ENCODE measurements around the gene GRK1. TPM values are rescaled to one million over a fixed set of nuclear protein-coding genes. Genes with fewer than 3 reads are reported as not detected.
A peak's percentile ranks its signal among the peaks of the same experiment; 100 is the strongest.

GRK1 gene
- total and polyA plus RNA-seq, 2 of the 4 experiments (the other 2 are of a cell fraction): not detected

- Histone ChIP-seq H2AK9ac (replicated peaks; ENCODE audit: low read depth, low read length, poor library complexity) (peak overlapping the region; percentile 28), H3K56ac (ENCODE audit: extremely low read depth, insufficient read depth, low read length) (no peak overlapping the region), H4K5ac (ENCODE audit: low read depth, low read length) (no peak overlapping the region), H3K9me1 (ENCODE audit: insufficient read depth, low read length) (peaks cover 12% of the 10 kb centered on the region; the same call in 1 of the 2 replicates), H3K27ac (ENCODE audit: insufficient read depth, low read length) (no peak overlapping the region), H2BK120ac (ENCODE audit: low read depth, low read length) (no peak overlapping the region), H2BK15ac (ENCODE audit: low read depth, low read length) (no peak overlapping the region), H3K4ac (ENCODE audit: low read depth, low read length) (no peak overlapping the region), H4K8ac (ENCODE audit: low read depth in 2 of 2, low read length in 2 of 2) (no peak overlapping the region), H2BK20ac (ENCODE audit: low read depth, low read length) (no peak overlapping the region), H2AFZ (replicated peaks; ENCODE audit: low read length, poor library complexity) (no peak overlapping the region), H2BK5ac (ENCODE audit: low read depth, low read length, poor library complexity, severe bottlenecking) (no peak overlapping the region), H3K4me1 (ENCODE audit: control insufficient read depth, insufficient read depth, low read length) (peaks cover 13% of the 10 kb centered on the region), H2AK5ac (ENCODE audit: low read depth, low read length) (0 out of 2 replicates have a peak overlapping the region, but pooled peaks have one; percentile 0), H3K14ac (replicated peaks; ENCODE audit: low read depth, low read length) (no peak overlapping the region), H3K23ac (ENCODE audit: low read depth, low read length) (no peak overlapping the region), H3K4me3 (ENCODE audit: insufficient read depth, low read depth, low read length) (no peak overlapping the region), H3K27me3 (ENCODE audit: control insufficient read depth, insufficient read depth, low read length) (no peaks in the 10 kb centered on the region), H4K20me1 (ENCODE audit: insufficient read depth, low read length) (peaks cover 62% of the 10 kb centered on the region), H3K79me1 (ENCODE audit: low read depth in 1 of 2, low read length in 2 of 2) (peaks cover 19 to 67% of the 10 kb centered on the region in 2 experiments), H3K9ac (ENCODE audit: low read depth, low read length) (no peak overlapping the region), H3K4me2 (ENCODE audit: low read depth, low read length) (no peak overlapping the region), H3K9me3 (ENCODE audit: control insufficient read depth, insufficient read depth, low read length) (no peaks in the 10 kb centered on the region), H4K91ac (ENCODE audit: insufficient read depth, low read depth, low read length) (no peak overlapping the region), H3K18ac (ENCODE audit: low read depth, low read length) (no peak overlapping the region), H3K36me3 (ENCODE audit: control insufficient read depth, insufficient read depth, low read length) (peaks cover 30% of the 10 kb centered on the region)
- no TSS peak for BruUV-seq (replicated peaks)
- intact Hi-C loops (cut with micrococcal nuclease) (no loop called here), dilution Hi-C loops (cut with HindIII; ENCODE audit: low sequenced_read_pairs, unreplicated experiment) (no loop called here), in situ Hi-C loops (cut with MboI; ENCODE audit: low sequenced_read_pairs) (no loop called here)
- TF ChIP-seq MAZ (IDR thresholded peaks at IDR 0.05; ENCODE audit: borderline replicate concordance, low read depth, low read length): no peak
- no peak for TF ChIP-seq NFE2L2 (IDR thresholded peaks at IDR 0.05; ENCODE audit: low read depth, low read length)
- no peak for TF ChIP-seq CTCF (conservative IDR thresholded peaks at IDR 0.05; ENCODE audit: low read depth, low read length)
- no peak for TF ChIP-seq USF2 (IDR thresholded peaks at IDR 0.05; ENCODE audit: low read depth, low read length)
- no peak for TF ChIP-seq CEBPB (IDR thresholded peaks at IDR 0.05; ENCODE audit: low read depth, low read length)
- no peak for ATAC-seq (ENCODE audit: low read depth)
- CTCF ChIA-PET: no interaction called here
- POLR2A ChIA-PET (ENCODE audit: unreplicated experiment): no interaction called here
- no peak for DNase-seq
- WGBS, 2 experiments (ENCODE audit: extremely low coverage in 2 of 2, insufficient read length in 1 of 2): 100% methylated on average over 2 of the region's 20 CpGs; no CpG with 5 or more reads in 1 of the 2 experiments
These were observed 43.4 kb upstream of the GRK1 start for GRCh38 chr13:113623491-113624234.

Data from IMR-90 (cell line).